Erythroblast (primary cell): ENCODE results near the gene PCBP3.

Source experiments
- GATA1 ChIP-seq: IDR thresholded peaks from 2 replicates; pipeline ENCODE4 v1.6.1; 2011; ENCODE audit warnings: low read depth, mild to moderate bottlenecking, control low read depth, low read length, moderate library complexity
- POLR2A ChIP-seq: IDR thresholded peaks from 2 replicates; pipeline ENCODE4 v1.6.1; 2011; ENCODE audit warnings: mild to moderate bottlenecking, low read length

DNA sequence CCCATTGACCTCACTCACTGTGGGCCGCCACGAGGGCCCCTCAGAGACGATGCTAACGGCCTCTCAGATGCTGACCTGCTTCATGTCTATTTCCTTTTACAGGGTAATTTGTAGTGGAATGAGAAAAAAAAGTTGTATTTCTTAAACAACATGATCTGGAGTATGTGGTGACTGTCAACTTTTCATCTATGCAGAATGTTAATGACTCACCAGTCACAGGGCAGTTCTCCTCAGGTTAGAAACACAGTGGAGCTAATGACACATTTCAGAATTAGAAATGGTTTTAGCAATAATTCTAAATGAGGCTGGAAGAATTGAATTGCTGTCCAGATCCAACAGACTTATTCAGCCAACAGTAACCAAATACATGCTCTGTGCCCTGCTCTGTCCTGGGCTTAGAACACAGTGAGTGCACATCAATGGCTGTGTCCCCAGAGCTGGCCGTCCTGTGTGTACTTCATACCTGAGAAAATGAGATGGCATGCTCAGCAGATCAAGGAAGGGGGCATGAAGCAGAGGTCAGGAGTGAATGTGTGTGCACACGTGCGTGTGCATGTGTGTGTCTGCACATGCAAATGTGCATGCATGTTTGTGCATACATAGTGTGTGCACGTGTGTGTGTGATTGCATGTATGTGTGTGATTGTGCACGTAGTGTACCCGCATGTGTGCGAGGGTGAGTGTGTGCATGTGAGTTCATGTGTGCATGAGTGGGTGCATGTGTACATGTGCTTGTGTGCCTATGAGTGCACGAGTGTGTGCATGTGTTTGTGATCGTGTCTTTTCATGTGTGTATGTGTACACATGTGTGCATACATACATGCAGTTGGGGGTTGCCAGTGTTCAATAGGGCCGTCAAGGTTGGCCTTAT lies 145.3 kb downstream of the PCBP3 start:
- TF ChIP-seq POLR2A (no peak), GATA1 (no peak)
